ENCODE data around the gene OVCA2. TPM values are rescaled to one million over a fixed set of nuclear protein-coding genes. Genes with fewer than 3 reads are reported as not detected.

OVCA2 gene
- total RNA-seq, 5 donors from 2014 or later (not counting 1 experiment from before 2014, with no cell fraction given) = 31.0 to 36.8 (median 31.8) TPM

DNA sequence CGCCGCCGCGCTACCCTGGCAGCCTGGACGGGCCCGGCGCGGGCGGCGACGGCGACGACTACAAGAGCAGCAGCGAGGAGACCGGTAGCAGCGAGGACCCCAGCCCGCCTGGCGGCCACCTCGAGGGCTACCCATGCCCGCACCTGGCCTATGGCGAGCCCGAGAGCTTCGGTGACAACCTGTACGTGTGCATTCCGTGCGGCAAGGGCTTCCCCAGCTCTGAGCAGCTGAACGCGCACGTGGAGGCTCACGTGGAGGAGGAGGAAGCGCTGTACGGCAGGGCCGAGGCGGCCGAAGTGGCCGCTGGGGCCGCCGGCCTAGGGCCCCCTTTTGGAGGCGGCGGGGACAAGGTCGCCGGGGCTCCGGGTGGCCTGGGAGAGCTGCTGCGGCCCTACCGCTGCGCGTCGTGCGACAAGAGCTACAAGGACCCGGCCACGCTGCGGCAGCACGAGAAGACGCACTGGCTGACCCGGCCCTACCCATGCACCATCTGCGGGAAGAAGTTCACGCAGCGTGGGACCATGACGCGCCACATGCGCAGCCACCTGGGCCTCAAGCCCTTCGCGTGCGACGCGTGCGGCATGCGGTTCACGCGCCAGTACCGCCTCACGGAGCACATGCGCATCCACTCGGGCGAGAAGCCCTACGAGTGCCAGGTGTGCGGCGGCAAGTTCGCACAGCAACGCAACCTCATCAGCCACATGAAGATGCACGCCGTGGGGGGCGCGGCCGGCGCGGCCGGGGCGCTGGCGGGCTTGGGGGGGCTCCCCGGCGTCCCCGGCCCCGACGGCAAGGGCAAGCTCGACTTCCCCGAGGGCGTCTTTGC, 16.2 kb downstream of the OVCA2 start:
- H3K27me3 Mint-ChIP-seq = peaks cover 7 to 13% of the 10 kb centered on the region in 2 donors
- no peak for ATAC-seq (replicated peaks in 1 of 4)
- DNase-seq = peak in 3 of 35 experiments; percentile 23 to 49 (median 32)
- Histone ChIP-seq H3K4me3 (ENCODE audit: control insufficient read depth in 1 of 2, extremely low read depth in 1 of 2, low read length in 1 of 2) (peak overlapping the region in 1 of 2 donors; percentile 38), H3K27ac (ENCODE audit: low read length) (no peak overlapping the region), H3K36me3 (ENCODE audit: control insufficient read depth in 2 of 2, extremely low read depth in 1 of 2, insufficient read depth in 1 of 2, low read length in 1 of 2) (peaks cover 4 to 10% of the 10 kb centered on the region in 2 donors), H3K4me1 (ENCODE audit: control insufficient read depth in 1 of 2, extremely low read depth in 1 of 2, insufficient read depth in 2 of 2, low read length in 2 of 2) (peaks cover 14 to 46% of the 10 kb centered on the region in 2 experiments), H3K9me3 (no peaks in the 10 kb centered on the region), H3K27me3 (replicated peaks in 1 of 2; ENCODE audit: control insufficient read depth in 2 of 2, extremely low read depth in 1 of 2, insufficient read depth in 2 of 2, low read length in 1 of 2) (peaks cover 2 to 44% of the 10 kb centered on the region in 2 experiments)
- no peaks in the 10 kb centered on the region for H3K9me3 Mint-ChIP-seq
- ChIA-PET POLR2A (no interaction called here), CTCF (interaction anchor here (0.5 to 5.1 kb wide), 6 partner anchors 9 to 795 kb away, joined by 3 to 58 read pairs (median 3); no protein-coding TSS in a partner anchor)
- H3K27ac Mint-ChIP-seq = no peak overlapping the region
- peaks cover 11 to 21% (median 16%) of the 10 kb centered on the region in 3 donors for H3K4me1 Mint-ChIP-seq
- 51% methylated on average over 98 of the region's 98 CpGs for WGBS (ENCODE audit: insufficient coverage)
- H3K36me3 Mint-ChIP-seq = peaks cover 25% of the 10 kb centered on the region
- H3K4me3 Mint-ChIP-seq = no peak overlapping the region

DNA sequence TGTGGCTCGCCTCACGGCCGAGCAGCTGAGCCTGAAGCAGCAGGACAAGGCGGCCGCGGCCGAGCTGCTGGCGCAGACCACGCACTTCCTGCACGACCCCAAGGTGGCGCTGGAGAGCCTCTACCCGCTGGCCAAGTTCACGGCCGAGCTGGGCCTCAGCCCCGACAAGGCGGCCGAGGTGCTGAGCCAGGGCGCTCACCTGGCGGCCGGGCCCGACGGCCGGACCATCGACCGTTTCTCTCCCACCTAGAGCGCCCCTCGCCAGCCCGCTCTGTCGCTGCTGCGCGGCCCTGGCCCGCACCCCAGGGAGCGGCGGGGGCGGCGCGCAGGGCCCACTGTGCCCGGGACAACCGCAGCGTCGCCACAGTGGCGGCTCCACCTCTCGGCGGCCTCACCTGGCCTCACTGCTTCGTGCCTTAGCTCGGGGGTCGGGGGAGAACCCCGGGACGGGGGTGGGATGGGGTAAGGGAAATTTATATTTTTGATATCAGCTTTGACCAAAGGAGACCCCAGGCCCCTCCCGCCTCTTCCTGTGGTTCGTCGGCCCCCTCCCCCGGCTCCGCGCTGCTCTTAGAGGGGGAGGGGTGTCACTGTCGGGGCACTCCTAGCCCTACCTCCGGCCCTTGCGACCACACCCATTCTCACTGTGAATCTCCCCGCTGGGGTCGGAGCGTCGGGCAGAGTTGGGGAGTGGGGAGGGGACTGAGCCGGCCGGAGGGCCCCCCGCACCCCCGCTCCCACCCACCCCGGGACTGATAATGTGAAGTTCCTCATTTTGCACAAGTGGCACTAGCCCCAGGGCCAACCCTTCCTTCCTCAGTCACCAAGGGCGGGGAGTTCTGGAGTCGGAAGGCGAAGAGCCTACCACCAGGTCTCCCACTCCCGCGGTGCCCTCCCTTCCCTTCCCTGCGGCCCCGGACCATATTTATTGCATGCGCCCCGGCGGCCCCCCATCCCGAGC, 17.0 kb downstream of the OVCA2 start:
- Mint-ChIP-seq H3K4me1 (peaks cover 5 to 17% (median 11%) of the 10 kb centered on the region in 3 donors), H3K4me3 (peak overlapping the region in 1 of 3 donors; percentile 62), H3K36me3 (peaks cover 34% of the 10 kb centered on the region), H3K27me3 (peaks cover 7 to 13% of the 10 kb centered on the region in 2 donors), H3K27ac (no peak overlapping the region), H3K9me3 (no peaks in the 10 kb centered on the region)
- Histone ChIP-seq H3K27me3 (replicated peaks in 1 of 2; ENCODE audit: control insufficient read depth in 2 of 2, extremely low read depth in 1 of 2, insufficient read depth in 2 of 2, low read length in 1 of 2) (peaks cover 2 to 50% of the 10 kb centered on the region in 2 experiments), H3K4me3 (ENCODE audit: control insufficient read depth in 1 of 2, extremely low read depth in 1 of 2, low read length in 1 of 2) (no peak overlapping the region), H3K9me3 (no peaks in the 10 kb centered on the region), H3K4me1 (ENCODE audit: control insufficient read depth in 1 of 2, extremely low read depth in 1 of 2, insufficient read depth in 2 of 2, low read length in 2 of 2) (peaks cover 9 to 37% of the 10 kb centered on the region in 2 experiments), H3K27ac (ENCODE audit: low read length) (no peak overlapping the region), H3K36me3 (ENCODE audit: control insufficient read depth in 2 of 2, extremely low read depth in 1 of 2, insufficient read depth in 1 of 2, low read length in 1 of 2) (peaks cover 4 to 15% of the 10 kb centered on the region in 2 donors)
- ATAC-seq (replicated peaks in 1 of 4) (no peak), DNase-seq (peak in 28 of 35 experiments; percentile 30 to 78 (median 50))
- POLR2A ChIA-PET = no interaction called here
- WGBS (ENCODE audit: insufficient coverage) = 29% methylated on average over 50 of the region's 78 CpGs
- CTCF ChIA-PET = interaction anchor here (0.5 to 5.1 kb wide), 7 partner anchors 8 to 796 kb away, joined by 3 to 58 read pairs (median 3); no protein-coding TSS in a partner anchor

DNA sequence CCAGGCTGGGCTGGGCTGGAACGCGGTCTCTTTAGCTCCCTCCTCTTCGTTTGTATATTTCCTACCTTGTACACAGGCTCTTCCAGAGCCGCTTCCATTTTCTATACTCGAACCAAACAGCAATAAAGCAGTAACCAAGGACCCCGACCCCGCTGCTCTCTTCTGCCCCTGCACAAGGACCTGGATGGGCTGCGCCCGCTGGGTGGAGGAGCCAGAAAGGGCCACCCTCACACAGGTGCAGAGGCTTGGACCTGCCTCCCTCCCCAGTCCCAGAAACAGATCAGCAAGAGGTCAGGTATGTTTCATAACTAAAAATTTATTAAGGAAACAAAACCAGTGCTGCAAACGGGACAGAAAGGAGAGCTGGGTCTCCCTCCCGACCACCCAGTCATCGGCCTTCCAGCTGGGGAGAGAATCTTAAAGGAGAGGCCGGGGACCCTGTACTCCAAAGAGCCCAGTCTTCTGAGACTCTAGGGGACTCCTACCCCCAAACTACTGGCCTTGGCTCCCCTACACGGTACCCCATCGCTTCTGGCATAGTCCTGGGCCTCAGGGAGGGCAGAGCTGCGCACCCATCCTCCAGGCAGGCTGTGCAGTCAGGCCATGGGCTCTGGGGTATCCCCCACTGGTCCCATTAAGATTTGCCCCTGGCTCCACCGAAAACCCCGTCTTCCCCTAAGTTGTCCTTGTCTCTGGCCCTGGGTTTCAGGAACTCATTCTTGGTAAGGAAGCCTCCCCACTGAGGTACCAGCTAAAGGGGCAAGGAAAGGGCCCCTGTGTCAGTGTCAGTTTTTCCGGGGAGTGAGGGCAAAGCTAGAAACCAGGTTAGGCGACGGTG, 17.9 kb downstream of the OVCA2 start:
- peak overlapping the region; percentile 13 to 62 (median 32) for H3K4me3 Mint-ChIP-seq
- POLR2A ChIA-PET = no interaction called here

DNA sequence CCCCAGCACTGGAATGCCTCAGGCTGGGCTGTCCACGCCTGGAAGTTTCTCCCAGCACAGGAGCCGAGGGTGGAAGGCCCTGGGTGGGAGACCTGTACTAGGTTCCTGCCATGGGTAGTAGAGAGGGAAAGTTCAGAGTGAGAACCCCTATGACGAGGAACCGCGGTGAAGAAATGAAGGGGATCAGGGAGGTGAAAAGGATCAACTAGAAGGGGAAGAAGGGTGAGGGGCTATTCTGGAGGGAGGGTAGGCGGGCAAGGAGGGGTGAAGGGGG, 18.5 kb downstream of the OVCA2 start:
- no peak overlapping the region for H3K4me3 Mint-ChIP-seq
- peaks cover 5 to 37% of the 10 kb centered on the region in 2 experiments for H3K4me1 ChIP-seq (ENCODE audit: control insufficient read depth in 1 of 2, extremely low read depth in 1 of 2, insufficient read depth in 2 of 2, low read length in 2 of 2)
- no peak for ATAC-seq (replicated peaks in 1 of 4)
- no peak overlapping the region for H3K27ac ChIP-seq (ENCODE audit: low read length)
- H3K27me3 Mint-ChIP-seq = peaks cover 7 to 15% of the 10 kb centered on the region in 2 donors
- WGBS (ENCODE audit: insufficient coverage) = 98% methylated on average over 6 of the region's 6 CpGs
- no peaks in the 10 kb centered on the region for H3K9me3 ChIP-seq
- H3K36me3 ChIP-seq (ENCODE audit: control insufficient read depth in 2 of 2, extremely low read depth in 1 of 2, insufficient read depth in 1 of 2, low read length in 1 of 2) = peaks cover 4 to 30% of the 10 kb centered on the region in 2 donors
- ChIA-PET POLR2A (no interaction called here), CTCF (no interaction called here)
- peak overlapping the region in 1 of 2 donors; percentile 33 for H3K27ac Mint-ChIP-seq
- peaks cover 2 to 58% of the 10 kb centered on the region in 2 experiments for H3K27me3 ChIP-seq (replicated peaks in 1 of 2; ENCODE audit: control insufficient read depth in 2 of 2, extremely low read depth in 1 of 2, insufficient read depth in 2 of 2, low read length in 1 of 2)
- DNase-seq = no peak
- no peak overlapping the region for H3K4me3 ChIP-seq (ENCODE audit: control insufficient read depth in 1 of 2, extremely low read depth in 1 of 2, low read length in 1 of 2)
- peaks cover 48% of the 10 kb centered on the region for H3K36me3 Mint-ChIP-seq
- no peaks in the 10 kb centered on the region for H3K9me3 Mint-ChIP-seq
- peaks cover 5 to 21% (median 14%) of the 10 kb centered on the region in 3 donors for H3K4me1 Mint-ChIP-seq

More for the DNA sequence above, 17.9 kb downstream of the OVCA2 start:
- Histone ChIP-seq H3K27me3 (replicated peaks in 1 of 2; ENCODE audit: control insufficient read depth in 2 of 2, extremely low read depth in 1 of 2, insufficient read depth in 2 of 2, low read length in 1 of 2) (peaks cover 2 to 54% of the 10 kb centered on the region in 2 experiments), H3K9me3 (no peaks in the 10 kb centered on the region), H3K4me1 (ENCODE audit: control insufficient read depth in 1 of 2, extremely low read depth in 1 of 2, insufficient read depth in 2 of 2, low read length in 2 of 2) (peaks cover 5 to 33% of the 10 kb centered on the region in 2 experiments), H3K36me3 (ENCODE audit: control insufficient read depth in 2 of 2, extremely low read depth in 1 of 2, insufficient read depth in 1 of 2, low read length in 1 of 2) (peaks cover 4 to 24% of the 10 kb centered on the region in 2 donors), H3K4me3 (ENCODE audit: control insufficient read depth in 1 of 2, extremely low read depth in 1 of 2, low read length in 1 of 2) (no peak overlapping the region), H3K27ac (ENCODE audit: low read length) (no peak overlapping the region)
- peak overlapping the region; percentile 39 to 52 for H3K27ac Mint-ChIP-seq
- H3K4me1 Mint-ChIP-seq = peaks cover 5 to 19% (median 12%) of the 10 kb centered on the region in 3 donors
- no peak for ATAC-seq (replicated peaks in 1 of 4)
- no peak for DNase-seq
- CTCF ChIA-PET = interaction anchor here (0.6 to 5.1 kb wide), 4 partner anchors 27 to 194 kb away, joined by 3 to 58 read pairs (median 4); no protein-coding TSS in a partner anchor
- H3K27me3 Mint-ChIP-seq = peaks cover 7 to 14% of the 10 kb centered on the region in 2 donors
- H3K9me3 Mint-ChIP-seq = no peaks in the 10 kb centered on the region
- WGBS (ENCODE audit: insufficient coverage) = 84% methylated on average over 13 of the region's 21 CpGs
- H3K36me3 Mint-ChIP-seq = peaks cover 43% of the 10 kb centered on the region

DNA sequence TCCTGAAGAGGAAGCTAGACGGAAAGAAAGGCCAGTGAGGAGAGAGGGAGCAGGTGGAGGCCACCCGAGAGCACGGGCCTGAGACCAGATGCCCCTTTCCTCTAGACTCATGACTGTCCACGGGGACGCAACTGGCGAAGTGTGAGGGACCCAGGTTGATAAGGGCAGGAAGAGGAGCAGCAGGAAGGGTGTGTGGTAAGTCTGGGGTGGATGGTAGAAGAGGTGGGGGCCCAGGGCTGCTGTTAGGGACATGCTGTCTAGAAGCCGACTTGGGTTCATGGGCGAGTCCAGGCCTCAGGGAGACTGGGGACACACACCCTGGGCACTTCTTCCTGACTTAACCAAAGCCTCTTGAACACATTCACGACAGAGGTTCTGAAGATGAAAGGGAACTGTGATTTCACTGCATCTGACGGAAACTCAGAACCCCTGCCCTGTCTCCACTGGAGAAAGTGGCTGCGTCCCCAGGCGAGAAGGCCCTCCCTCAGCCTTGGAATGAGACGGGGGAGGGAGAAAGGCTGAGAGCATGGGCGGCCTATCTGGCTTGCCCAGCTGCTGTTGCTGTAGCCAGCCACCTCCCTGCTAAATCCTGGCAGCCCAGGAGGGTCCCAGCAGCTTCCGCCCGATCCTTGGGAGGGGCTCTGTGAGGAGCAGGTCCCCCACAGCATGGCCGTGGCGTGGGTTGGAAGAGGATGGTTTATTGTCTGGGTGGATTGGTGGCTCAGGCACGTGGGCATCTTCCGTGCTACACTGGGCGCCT, 19.0 kb downstream of the OVCA2 start:
- Histone ChIP-seq H3K27me3 (replicated peaks in 1 of 2; ENCODE audit: control insufficient read depth in 2 of 2, extremely low read depth in 1 of 2, insufficient read depth in 2 of 2, low read length in 1 of 2) (peaks cover 2 to 59% of the 10 kb centered on the region in 2 experiments), H3K9me3 (no peaks in the 10 kb centered on the region), H3K4me1 (ENCODE audit: control insufficient read depth in 1 of 2, extremely low read depth in 1 of 2, insufficient read depth in 2 of 2, low read length in 2 of 2) (peaks cover 5 to 37% of the 10 kb centered on the region in 2 experiments), H3K36me3 (ENCODE audit: control insufficient read depth in 2 of 2, extremely low read depth in 1 of 2, insufficient read depth in 1 of 2, low read length in 1 of 2) (peaks cover 9 to 34% of the 10 kb centered on the region in 2 donors), H3K27ac (ENCODE audit: low read length) (no peak overlapping the region), H3K4me3 (ENCODE audit: control insufficient read depth in 1 of 2, extremely low read depth in 1 of 2, low read length in 1 of 2) (no peak overlapping the region)
- ChIA-PET CTCF (no interaction called here), POLR2A (no interaction called here)
- no peak for ATAC-seq (replicated peaks in 1 of 4)
- Mint-ChIP-seq H3K9me3 (no peaks in the 10 kb centered on the region), H3K4me1 (peaks cover 5 to 21% (median 14%) of the 10 kb centered on the region in 3 donors), H3K4me3 (no peak overlapping the region), H3K36me3 (peaks cover 52% of the 10 kb centered on the region), H3K27ac (peak overlapping the region in 1 of 2 donors; percentile 33), H3K27me3 (peaks cover 7 to 15% of the 10 kb centered on the region in 2 donors)
- DNase-seq = no peak
- WGBS (ENCODE audit: insufficient coverage) = 88% methylated on average over 15 of the region's 21 CpGs

All from T-cell (primary cell).